Stimulated activated CD8-positive, alpha-beta memory T cell treated with anti-CD3 and anti-CD28 coated beads, Interleukin-4, amount 100 ng/mL, for 1 hour (primary cell): ENCODE data around the gene IRAK1BP1.
"Not testable (repeated sequence)": the region's sequence is repeated elsewhere in the genome, so short reads cannot be mapped to it uniquely, and the experiment has no call there.

Source experiments
- DNase-seq, 2 donors: peaks; one replicate each; pipeline ENCODE4 v3.0.0-alpha.2; 2020; ENCODE audit warnings: low read depth in 2 of 2, low spot score in 1 of 2

Gene IRAK1BP1, protein sequence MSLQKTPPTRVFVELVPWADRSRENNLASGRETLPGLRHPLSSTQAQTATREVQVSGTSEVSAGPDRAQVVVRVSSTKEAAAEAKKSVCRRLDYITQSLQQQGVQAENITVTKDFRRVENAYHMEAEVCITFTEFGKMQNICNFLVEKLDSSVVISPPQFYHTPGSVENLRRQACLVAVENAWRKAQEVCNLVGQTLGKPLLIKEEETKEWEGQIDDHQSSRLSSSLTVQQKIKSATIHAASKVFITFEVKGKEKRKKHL

DNA sequence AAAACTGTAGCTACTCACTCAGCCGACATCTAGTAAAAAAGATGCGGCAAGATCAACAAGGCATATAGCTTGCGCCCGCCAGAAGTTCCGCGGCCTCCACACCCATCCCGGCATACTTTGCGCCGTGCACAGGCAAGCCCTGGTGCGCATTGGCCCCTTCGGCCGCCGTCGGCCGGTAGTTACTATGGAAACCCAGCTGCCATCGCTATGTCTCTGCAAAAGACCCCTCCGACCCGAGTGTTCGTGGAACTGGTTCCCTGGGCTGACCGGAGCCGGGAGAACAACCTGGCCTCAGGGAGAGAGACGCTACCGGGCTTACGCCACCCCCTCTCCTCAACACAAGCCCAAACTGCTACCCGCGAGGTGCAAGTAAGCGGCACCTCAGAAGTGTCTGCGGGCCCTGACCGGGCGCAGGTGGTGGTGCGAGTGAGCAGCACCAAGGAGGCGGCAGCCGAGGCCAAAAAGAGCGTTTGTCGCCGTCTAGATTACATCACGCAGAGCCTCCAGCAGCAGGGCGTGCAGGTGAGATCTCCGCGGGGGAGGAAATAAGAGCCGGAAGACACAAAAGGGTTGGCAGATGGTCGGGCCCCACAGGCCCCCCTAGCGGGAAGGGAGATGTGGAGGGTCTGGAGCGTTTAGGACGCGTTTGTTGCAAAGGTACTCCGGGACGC, at the start of gene IRAK1BP1:
IRAK1BP1 (plus strand) TSS at position 182 of the 671 bp plus-strand sequence; CDS start at position 208, 26 bp downstream.
- DNase-seq, result peak; percentile 38 to 55

DNA sequence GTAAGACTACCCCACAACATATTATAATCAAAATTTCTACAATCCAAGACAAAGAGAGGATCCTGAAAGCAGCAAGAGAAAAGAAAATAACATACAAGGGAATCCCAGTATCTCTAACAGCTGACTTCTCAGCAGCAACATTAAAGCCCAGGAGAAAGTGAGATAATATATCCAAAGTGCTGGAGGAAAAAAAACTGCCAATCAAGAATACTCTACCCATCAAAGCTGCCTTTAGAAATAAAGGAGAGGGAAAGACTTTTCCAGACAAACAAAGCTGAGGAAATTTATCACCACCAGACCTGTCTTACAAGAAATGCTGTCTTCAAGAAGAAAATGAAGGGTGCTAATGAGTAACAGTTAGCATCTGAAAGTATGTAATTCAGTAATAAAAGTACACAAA, 43.3 kb upstream of the IRAK1BP1 start:
- DNase-seq, result no peak

DNA sequence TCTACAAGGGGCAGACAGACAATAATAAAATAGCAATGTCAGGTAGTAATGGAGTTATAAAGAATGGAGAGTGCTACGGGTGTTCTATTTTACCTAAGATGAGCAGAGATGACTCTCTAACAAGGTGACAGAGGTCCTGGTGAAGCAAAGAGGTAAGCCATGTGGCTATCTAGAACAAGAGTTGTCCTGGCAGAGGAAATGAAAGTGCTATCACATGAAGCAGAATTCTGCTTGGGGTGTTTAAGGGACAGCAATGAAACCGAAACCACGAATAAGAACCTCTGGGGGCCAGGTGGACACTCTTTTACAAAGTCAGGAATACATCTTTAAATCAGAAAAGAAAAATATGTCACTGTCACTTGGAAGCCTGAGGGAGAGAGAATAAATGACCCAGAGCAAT, 37.9 kb upstream of the IRAK1BP1 start:
- no peak for DNase-seq

GRCh38 chr6:78830805-78831204, 36.5 kb upstream of the IRAK1BP1 start:
- DNase-seq, result no peak

DNA sequence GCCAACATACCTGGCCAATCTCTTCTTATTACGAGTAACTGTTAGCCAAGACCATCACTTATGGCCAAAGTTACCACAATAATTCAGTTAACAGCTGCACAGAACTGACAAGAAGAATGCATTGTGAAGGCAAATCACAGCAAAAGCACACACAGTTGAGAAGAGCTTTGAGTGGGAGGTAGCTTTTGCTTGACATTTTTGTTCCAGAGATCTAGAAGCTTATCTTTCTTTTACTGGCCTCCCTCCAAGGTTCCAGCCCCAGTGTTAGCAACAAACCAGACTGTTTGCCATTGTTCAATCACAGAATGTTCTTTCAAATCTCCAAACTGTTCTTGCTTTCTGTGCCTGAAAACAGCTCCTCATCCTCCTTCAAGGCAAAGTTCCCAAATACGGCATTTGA, 35.9 kb upstream of the IRAK1BP1 start:
- no peak for DNase-seq

- DNase-seq, result no peak
Observed at GRCh38 chr6:78832091-78832808, 35.1 kb upstream of the IRAK1BP1 start.

GRCh38 chr6:78835817-78836216, 31.5 kb upstream of the IRAK1BP1 start:
- DNase-seq, result no peak

DNA sequence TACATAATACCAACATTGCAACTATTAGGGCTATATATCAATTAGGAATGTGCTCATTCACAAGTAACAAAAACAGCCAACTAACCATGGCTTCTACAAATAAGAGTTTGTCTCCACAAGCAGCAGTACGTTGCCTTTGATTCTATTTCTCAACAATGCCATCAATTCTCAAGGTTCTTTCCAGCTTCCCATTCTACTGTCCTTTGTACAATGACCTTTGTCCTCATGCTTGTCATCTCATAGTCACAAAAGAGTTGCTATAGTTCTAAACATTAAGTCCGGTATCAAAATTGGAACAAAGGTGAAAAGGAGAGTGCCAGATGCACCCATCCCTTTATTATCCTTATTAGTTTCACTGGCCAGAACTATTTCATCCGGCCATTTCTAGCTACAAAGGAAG, 30.8 kb upstream of the IRAK1BP1 start:
- DNase-seq, result no peak

GRCh38 chr6:78841111-78841510, 26.2 kb upstream of the IRAK1BP1 start:
- DNase-seq, result no peak

GRCh38 chr6:78842953-78843352, 24.4 kb upstream of the IRAK1BP1 start:
- DNase-seq, result no peak

DNA sequence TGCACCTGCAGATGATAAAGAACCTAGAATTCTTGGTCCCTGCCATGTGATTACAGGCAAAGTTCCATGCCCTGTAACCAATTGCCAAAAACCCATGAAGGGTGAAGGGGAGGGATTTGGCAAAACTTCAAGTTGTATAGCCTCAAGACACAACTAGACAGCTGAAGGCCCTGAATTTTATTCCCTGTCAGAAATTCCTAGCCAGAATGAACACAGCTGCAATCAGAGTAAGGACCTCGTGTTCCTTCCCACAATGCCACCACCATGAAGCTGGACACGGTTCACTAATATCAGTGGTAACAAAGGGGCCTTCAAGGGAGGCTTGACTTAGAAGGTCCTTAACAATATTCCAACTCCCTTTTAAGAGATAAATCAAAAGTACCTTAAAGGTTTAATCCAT, 22.5 kb upstream of the IRAK1BP1 start:
- DNase-seq, result no peak

- DNase-seq, result no peak
Observed at GRCh38 chr6:78845567-78845966, 21.8 kb upstream of the IRAK1BP1 start.

- no peak for DNase-seq
Observed at GRCh38 chr6:78850621-78851020, 16.7 kb upstream of the IRAK1BP1 start.

- DNase-seq, result no peak
Observed at GRCh38 chr6:78851156-78851555, 16.2 kb upstream of the IRAK1BP1 start.

DNA sequence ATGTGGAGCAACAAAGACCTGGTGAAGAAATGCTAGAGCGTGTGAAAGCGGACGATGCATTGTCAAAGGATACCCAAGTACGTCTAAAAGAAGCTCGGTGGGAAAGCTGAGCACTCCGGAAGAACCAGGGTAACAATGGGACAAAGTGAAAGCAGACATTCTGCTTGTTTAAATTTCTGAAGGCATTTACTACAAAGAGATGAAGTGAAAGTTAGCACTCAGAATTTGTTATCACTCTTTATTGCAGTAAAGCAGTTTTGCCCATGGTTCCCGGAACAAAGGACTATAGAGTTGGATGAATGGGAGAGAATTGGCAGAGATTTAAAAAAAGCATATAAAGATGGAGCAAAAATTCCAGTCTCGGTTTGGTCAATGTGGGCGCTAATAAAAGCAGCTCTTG, 12.8 kb upstream of the IRAK1BP1 start:
- no peak for DNase-seq

DNA sequence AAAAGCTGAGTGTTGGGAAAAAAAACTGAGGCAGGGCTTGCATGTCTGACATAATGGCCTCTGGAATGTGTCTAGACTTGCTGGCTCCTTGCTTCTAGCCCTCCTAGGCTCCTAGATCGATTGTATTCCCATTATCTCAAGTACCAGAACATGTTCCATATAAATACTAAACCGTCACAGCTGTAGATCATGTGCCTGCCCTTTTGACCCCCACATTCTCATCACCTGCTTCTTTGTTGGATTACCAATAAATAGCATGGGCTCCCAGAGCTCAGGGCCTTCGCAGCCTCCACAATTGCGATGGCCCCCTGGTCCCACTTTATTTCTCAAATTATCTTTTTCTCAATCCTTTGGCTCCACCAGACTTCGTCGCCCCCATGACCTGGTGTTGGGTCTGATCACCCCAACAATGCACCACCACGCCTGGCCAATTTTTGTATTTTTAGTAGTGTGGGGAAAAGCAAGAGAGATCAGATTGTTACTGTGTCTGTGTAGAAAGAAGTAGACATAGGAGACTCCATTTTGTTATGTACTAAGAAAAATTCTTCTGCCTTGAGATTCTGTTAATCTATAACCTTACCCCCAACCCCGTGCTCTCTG, 8.9 kb upstream of the IRAK1BP1 start:
- DNase-seq, result not testable (repeated sequence)

- DNase-seq, result no peak
Observed at GRCh38 chr6:78861509-78861908, 5.8 kb upstream of the IRAK1BP1 start.

DNA sequence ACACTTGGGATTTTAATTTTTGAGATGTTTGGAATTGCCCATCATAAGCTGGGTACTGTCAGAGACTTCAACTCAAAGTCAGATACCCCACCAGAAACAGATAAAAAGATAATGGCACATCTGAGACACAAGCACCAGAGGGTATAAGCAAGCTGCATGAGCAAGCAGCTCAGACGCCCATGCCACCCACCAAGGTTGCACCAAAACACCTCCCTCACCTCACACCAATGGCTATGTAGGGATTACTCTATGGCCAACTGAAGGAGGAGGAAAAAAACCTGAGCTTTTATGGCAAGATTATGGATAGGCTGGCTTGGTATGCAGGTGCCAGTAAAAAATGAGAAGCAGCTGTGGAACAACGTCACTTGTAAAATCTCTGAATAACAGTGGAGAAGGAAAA, 3.8 kb upstream of the IRAK1BP1 start:
- no peak for DNase-seq

DNA sequence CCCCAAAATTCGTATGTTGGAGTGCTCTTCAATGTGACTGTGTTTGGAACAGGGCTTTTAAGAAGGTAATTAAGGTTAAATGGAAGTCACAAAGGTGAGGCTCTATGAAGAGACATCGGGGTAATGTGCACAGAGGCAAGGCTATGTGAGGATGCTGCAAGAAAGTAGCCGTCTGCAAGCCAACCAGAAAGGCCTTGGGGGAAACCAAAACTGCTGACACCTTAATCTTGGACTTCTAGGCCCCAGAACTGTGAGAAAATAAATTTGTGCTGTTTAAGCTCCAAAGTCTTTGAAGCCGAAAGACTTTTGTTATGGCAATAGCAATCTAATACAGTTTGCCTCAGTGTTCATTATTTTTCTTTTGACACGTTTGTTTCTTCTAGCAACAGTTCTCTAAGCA, 2.4 kb upstream of the IRAK1BP1 start:
- DNase-seq, result no peak

DNA sequence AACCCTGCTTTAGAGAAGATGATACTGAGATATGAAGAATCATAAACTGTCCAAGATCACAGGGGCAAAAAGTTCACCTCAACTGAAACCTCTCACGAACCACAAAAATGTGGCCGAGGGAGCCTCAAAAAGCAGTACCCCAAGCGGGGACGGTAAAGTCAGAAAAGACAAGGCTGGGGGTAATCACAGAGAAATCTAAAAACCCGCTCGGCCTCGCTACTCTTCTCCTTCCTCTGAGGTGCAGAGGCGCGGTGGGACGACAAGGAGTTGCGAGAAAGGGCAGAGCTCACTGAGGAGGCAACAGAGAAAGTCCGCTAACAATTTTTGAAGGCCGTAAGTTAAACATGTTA, 356 bp upstream of the IRAK1BP1 start:
- no peak for DNase-seq

DNA sequence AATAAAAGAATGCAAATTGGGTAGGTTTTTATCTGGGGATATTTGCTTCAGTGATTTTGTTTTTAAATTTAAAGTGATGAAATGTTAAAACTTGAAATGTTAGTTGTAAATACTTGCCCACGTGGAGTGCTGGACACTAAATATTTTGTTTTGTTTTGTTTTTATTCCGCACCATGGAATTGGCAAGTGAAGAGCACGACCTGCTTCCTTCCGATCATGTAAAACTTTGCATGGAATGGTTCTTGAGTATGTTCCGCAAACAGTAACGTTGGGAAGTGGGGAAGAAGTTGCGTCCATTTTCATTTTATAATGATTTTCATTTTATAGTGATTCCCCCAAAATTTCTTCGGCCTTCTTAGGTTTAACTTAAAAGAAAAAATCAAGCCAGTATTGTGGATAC, 765 bp downstream of the IRAK1BP1 start:
- no peak for DNase-seq

DNA sequence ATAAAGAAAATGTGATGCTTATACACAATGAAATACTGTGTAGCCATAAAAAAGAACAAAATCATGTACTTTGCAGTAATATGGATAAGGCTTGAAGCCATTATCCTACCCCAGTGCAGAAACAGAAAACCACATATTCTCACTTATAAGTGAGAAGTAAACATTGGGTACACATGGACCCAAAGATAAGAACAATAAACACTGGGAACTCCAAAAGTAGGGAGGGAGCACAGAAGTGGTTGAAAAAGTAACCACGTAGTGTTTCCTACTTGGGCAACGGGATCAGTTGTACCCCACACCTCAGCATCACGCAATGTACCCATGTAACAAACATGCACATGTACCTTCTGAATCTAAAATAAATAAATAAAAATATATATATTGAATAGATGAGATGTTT, 8.2 kb downstream of the IRAK1BP1 start:
- DNase-seq, result no peak
